Upper lobe of right lung (tissue), 1 donor: Measurements from ENCODE around the gene EML4. TPM values are rescaled to one million over a fixed set of nuclear protein-coding genes. Genes with fewer than 3 reads are reported as not detected.

Experiments used
- ATAC-seq: fragments of 200-7000 bp; cut with Tn5 transposase; one replicate; pipeline ENCODE4 v1.9.1; 2020; ENCODE audit warnings: mild to moderate bottlenecking, moderate library complexity
- DNase-seq: peaks from one replicate; pipeline ENCODE4 v3.0.0-alpha.2; 2020
- H3K27ac ChIP-seq: fragments of 200-600 bp; one replicate; pipeline ENCODE4 v1.8.0; 2022
- H3K27me3 ChIP-seq: fragments of 200-600 bp; one replicate; pipeline ENCODE4 v1.8.0; 2022; ENCODE audit warnings: mild to moderate bottlenecking
- H3K36me3 ChIP-seq: fragments of 200-600 bp; one replicate; pipeline ENCODE4 v1.8.0; 2022
- H3K4me1 ChIP-seq: fragments of 200-600 bp; one replicate; pipeline ENCODE4 v1.8.0; 2022
- H3K4me3 ChIP-seq: fragments of 200-600 bp; one replicate; pipeline ENCODE4 v1.8.0; 2022; ENCODE audit warnings: mild to moderate bottlenecking
- H3K9me3 ChIP-seq: fragments of 200-600 bp; one replicate; pipeline ENCODE4 v1.8.0; 2022
- CTCF ChIP-seq: fragments of 200-600 bp; IDR thresholded peaks from one replicate; pipeline ENCODE4 v1.8.0; 2022; ENCODE audit warnings: antibody characterized with exemption
- intact Hi-C: fragments of 100-400 bp; cut with DNase I; formaldehyde crosslinking; loops from one replicate; pipeline ENCODE4 v1.11.0; 2022
- total RNA-seq: library from RNA; stranded (reverse); fragmentation: NEBNext Ultra II Directional; extraction: Animal tissue kit (Norgen Biotek cat#: 25700); gene quantifications from one replicate; pipeline ENCODE4 v1.2.1, GENCODE V29; 2021
- donor health status: DM: no; HTN: yes; CAD: no; lungs with severe emphysema.

Gene EML4
- total RNA-seq, 1 donor from 2014 or later = 83.0 TPM

- Histone ChIP-seq H3K4me3 (no peak overlapping the region), H3K4me1 (peaks cover 8% of the 10 kb centered on the region), H3K27ac (no peak overlapping the region), H3K36me3 (peaks cover 56% of the 10 kb centered on the region), H3K27me3 (no peaks in the 10 kb centered on the region), H3K9me3 (no peaks in the 10 kb centered on the region)
- intact Hi-C loops = no loop called here
- TF ChIP-seq CTCF = no peak
- ATAC-seq (no peak), DNase-seq (no peak)
Observed at GRCh38 chr2:42298132-42298531, 129.0 kb downstream of the EML4 start.

GRCh38 chr2:42298996-42299754, 130.0 kb downstream of the EML4 start:
- DNase-seq (no peak), ATAC-seq (no peak)
- Histone ChIP-seq H3K27me3 (no peaks in the 10 kb centered on the region), H3K9me3 (no peaks in the 10 kb centered on the region), H3K27ac (no peak overlapping the region), H3K4me3 (no peak overlapping the region), H3K4me1 (peaks cover 8% of the 10 kb centered on the region), H3K36me3 (peaks cover 59% of the 10 kb centered on the region)
- no peak for TF ChIP-seq CTCF
- intact Hi-C loops = no loop called here

GRCh38 chr2:42300527-42300926, 131.4 kb downstream of the EML4 start:
- DNase-seq = no peak
- Histone ChIP-seq H3K4me3 (no peak overlapping the region), H3K4me1 (peaks cover 8% of the 10 kb centered on the region), H3K27me3 (no peaks in the 10 kb centered on the region), H3K9me3 (no peaks in the 10 kb centered on the region), H3K27ac (no peak overlapping the region), H3K36me3 (peaks cover 57% of the 10 kb centered on the region)
- no peak for TF ChIP-seq CTCF
- intact Hi-C loops = no loop called here
- ATAC-seq = no peak

- H3K27me3 ChIP-seq = no peaks in the 10 kb centered on the region
- no peaks in the 10 kb centered on the region for H3K4me1 ChIP-seq
- no peak for TF ChIP-seq CTCF
- H3K27ac ChIP-seq = no peak overlapping the region
- H3K9me3 ChIP-seq = no peaks in the 10 kb centered on the region
- peaks cover 42% of the 10 kb centered on the region for H3K36me3 ChIP-seq
- intact Hi-C loops = no loop called here
- H3K4me3 ChIP-seq = no peak overlapping the region
- peak; percentile 80 for ATAC-seq
- no peak for DNase-seq
Observed at GRCh38 chr2:42303252-42303651, 134.1 kb downstream of the EML4 start.

GRCh38 chr2:42304059-42304713, 135.0 kb downstream of the EML4 start:
- H3K4me3 ChIP-seq = no peak overlapping the region
- no peaks in the 10 kb centered on the region for H3K9me3 ChIP-seq
- no peak for DNase-seq
- H3K4me1 ChIP-seq = no peaks in the 10 kb centered on the region
- H3K36me3 ChIP-seq = peaks cover 44% of the 10 kb centered on the region
- no peak for ATAC-seq
- TF ChIP-seq CTCF = no peak
- intact Hi-C loops = no loop called here
- H3K27ac ChIP-seq = no peak overlapping the region
- H3K27me3 ChIP-seq = no peaks in the 10 kb centered on the region
